Stimulated activated naive CD8-positive, alpha-beta T cell treated with anti-CD3 and anti-CD28 coated beads, Interleukin-15, Interleukin-2, amounts not matched to agents 100 U/mL and 50 U/mL, for 24 hours (primary cell): ENCODE measurements around the gene RBL1.
A peak's percentile ranks its signal among the peaks of the same experiment; 100 is the strongest.
"Not testable (repeated sequence)": the region's sequence is repeated elsewhere in the genome, so short reads cannot be mapped to it uniquely, and the experiment has no call there.

ENCODE experiments used
- ATAC-seq: fragments of 150-1000 bp; cut with Tn5 transposase; one replicate; pipeline ENCODE4 v1.10.0; 2021
- DNase-seq: peaks from one replicate; pipeline ENCODE4 v3.0.0; 2021

The RBL1 gene

GRCh38 chr20:37095599-37096414 is at the start of gene RBL1:
Gene RBL1 (minus strand): TSS chr20:37095997. CDS start chr20:37095928, 69 bp downstream.
- ATAC-seq = peak; percentile 87

GRCh38 chr20:37144856-37145404 is 49.1 kb upstream of the RBL1 start:
- ATAC-seq (no peak), DNase-seq (no peak)

More at GRCh38 chr20:37095599-37096414, at the start of gene RBL1:
- peak; percentile 89 for DNase-seq

- no peak for DNase-seq
Observed at GRCh38 chr20:37142708-37143107, 46.9 kb upstream of the RBL1 start.

GRCh38 chr20:37137547-37137946 is 41.8 kb upstream of the RBL1 start:
- ATAC-seq (no peak), DNase-seq (no peak)

More at GRCh38 chr20:37142708-37143107, 46.9 kb upstream of the RBL1 start:
- ATAC-seq = no peak

GRCh38 chr20:37133952-37134351 is 38.2 kb upstream of the RBL1 start:
- no peak for ATAC-seq
- no peak for DNase-seq

GRCh38 chr20:37131486-37131885 is 35.7 kb upstream of the RBL1 start:
- no peak for DNase-seq
- ATAC-seq = no peak

- ATAC-seq (no peak), DNase-seq (no peak)
Observed at GRCh38 chr20:37128803-37129202, 33.0 kb upstream of the RBL1 start.

- not testable (repeated sequence) for DNase-seq, ATAC-seq
Observed at GRCh38 chr20:37126290-37126689, 30.5 kb upstream of the RBL1 start.

GRCh38 chr20:37123441-37123840 is 27.6 kb upstream of the RBL1 start:
- no peak for ATAC-seq
- no peak for DNase-seq

GRCh38 chr20:37120497-37120896 is 24.7 kb upstream of the RBL1 start:
- DNase-seq (no peak), ATAC-seq (no peak)

GRCh38 chr20:37119356-37120036 is 23.7 kb upstream of the RBL1 start:
- ATAC-seq = no peak
- DNase-seq = no peak

- ATAC-seq (no peak), DNase-seq (no peak)
Observed at GRCh38 chr20:37114012-37114411, 18.2 kb upstream of the RBL1 start.

GRCh38 chr20:37111926-37112455 is 16.2 kb upstream of the RBL1 start:
- ATAC-seq = peak; percentile 43

GRCh38 chr20:37108676-37109075 is 12.9 kb upstream of the RBL1 start:
- no peak for ATAC-seq
- DNase-seq = no peak

More at GRCh38 chr20:37111926-37112455, 16.2 kb upstream of the RBL1 start:
- DNase-seq = no peak

- DNase-seq (no peak), ATAC-seq (no peak)
Observed at GRCh38 chr20:37102571-37102970, 6.8 kb upstream of the RBL1 start.

GRCh38 chr20:37096415-37097041 is 731 bp upstream of the RBL1 start:
- ATAC-seq = no peak
- no peak for DNase-seq

- ATAC-seq (peak; percentile 42), DNase-seq (peak; percentile 33)
Observed at GRCh38 chr20:37095108-37095598, 644 bp downstream of the RBL1 start.

- ATAC-seq = no peak
- DNase-seq = no peak
Observed at GRCh38 chr20:37090407-37090806, 5.4 kb downstream of the RBL1 start.

GRCh38 chr20:37081717-37082289 is 14.0 kb downstream of the RBL1 start:
- peak; percentile 15 for DNase-seq
- no peak for ATAC-seq

GRCh38 chr20:37077009-37077408 is 18.8 kb downstream of the RBL1 start:
- DNase-seq = no peak
- no peak for ATAC-seq

- no peak for ATAC-seq
- DNase-seq = no peak
Observed at GRCh38 chr20:37075932-37076685, 19.7 kb downstream of the RBL1 start.
